Erythroblast (primary cell): ENCODE results near the gene RASSF5.

Experiments used
- GATA1 ChIP-seq: IDR thresholded peaks from 2 replicates; pipeline ENCODE4 v1.6.1; 2011; ENCODE audit warnings: low read depth, mild to moderate bottlenecking, control low read depth, low read length, moderate library complexity
- POLR2A ChIP-seq: IDR thresholded peaks from 2 replicates; pipeline ENCODE4 v1.6.1; 2011; ENCODE audit warnings: mild to moderate bottlenecking, low read length

DNA sequence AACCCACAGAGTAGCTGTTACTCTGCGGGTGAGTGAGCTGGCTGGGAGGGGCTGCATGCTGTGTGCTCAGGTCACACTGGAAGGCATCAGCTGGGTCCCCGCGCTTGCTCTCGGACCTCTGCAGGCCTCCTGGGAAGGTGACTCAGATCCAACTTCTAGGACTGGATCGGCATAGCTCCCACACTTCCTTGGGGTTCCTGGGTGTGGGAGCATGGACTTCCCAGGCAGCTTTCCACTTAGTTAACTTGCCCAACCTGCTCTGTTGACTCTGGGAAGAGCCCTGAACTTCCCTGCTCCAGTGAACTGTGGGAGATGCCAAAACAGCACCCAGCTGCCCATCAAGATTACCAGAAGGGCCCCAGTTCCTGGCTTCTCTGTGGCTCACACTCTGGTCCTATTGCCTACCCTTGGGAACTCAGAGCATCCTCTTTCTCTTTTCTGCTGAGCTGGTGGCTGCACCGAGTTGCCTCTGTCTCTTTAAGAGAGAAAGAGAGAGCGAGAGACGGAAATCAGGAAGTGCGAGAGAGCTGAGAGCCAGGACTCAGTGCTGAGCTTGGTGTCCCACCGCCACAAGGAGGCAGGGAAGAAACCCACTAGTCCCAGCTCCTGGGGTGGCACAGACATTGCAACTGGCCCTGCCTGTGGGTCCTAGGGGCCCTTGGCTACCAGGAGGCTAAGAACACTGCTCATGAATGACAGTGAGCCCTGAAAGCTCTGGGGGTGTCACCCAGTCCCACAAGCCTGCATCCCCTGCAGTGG, 37.2 kb upstream of the RASSF5 start, which contains the start of gene IKBKE:
- TF ChIP-seq POLR2A (no peak), GATA1 (no peak)
